GM12864 (cell line): ENCODE measurements around the gene ARHGDIG.

Experiments
- DNase-seq: peaks from one replicate; pipeline ENCODE4 v3.0.0-alpha.2; 2011; ENCODE audit warnings: low read depth
- H3K4me3 ChIP-seq: 2 replicates; pipeline ENCODE4 v1.5.1; 2011; ENCODE audit warnings: mild to moderate bottlenecking, low read depth, low read length, control low read depth
- TF ChIP-seq, protein P1 (sequence below): IDR thresholded peaks from 2 replicates; pipeline ENCODE4 v1.5.1; 2011; ENCODE audit warnings: low read depth, mild to moderate bottlenecking, moderate library complexity, low read length, control low read depth, inconsistent platforms; ENCODE audit errors: missing control alignments

Gene ARHGDIG

DNA sequence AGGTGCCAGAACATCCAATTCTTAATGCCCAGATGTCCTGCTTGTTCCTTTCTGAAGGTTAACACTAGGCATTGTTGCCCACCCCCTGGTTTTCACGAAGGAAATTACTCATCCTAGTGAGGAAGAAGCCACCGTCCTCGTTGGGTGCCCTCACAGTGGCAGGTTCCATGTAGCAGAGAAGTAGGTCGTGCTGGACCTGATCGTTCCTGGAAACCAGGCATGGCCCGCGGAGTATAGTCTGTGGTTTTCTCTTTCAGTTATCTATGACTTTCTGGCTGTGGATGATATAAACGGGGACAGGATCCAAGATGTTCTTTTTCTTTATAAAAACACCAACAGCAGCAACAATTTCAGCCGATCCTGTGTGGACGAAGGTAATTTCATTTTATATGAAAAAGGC is 21.2 kb upstream of the ARHGDIG start:
- H3K4me3 ChIP-seq, result no peak overlapping the region
- no peak for DNase-seq
- TF ChIP-seq, protein P1, sequence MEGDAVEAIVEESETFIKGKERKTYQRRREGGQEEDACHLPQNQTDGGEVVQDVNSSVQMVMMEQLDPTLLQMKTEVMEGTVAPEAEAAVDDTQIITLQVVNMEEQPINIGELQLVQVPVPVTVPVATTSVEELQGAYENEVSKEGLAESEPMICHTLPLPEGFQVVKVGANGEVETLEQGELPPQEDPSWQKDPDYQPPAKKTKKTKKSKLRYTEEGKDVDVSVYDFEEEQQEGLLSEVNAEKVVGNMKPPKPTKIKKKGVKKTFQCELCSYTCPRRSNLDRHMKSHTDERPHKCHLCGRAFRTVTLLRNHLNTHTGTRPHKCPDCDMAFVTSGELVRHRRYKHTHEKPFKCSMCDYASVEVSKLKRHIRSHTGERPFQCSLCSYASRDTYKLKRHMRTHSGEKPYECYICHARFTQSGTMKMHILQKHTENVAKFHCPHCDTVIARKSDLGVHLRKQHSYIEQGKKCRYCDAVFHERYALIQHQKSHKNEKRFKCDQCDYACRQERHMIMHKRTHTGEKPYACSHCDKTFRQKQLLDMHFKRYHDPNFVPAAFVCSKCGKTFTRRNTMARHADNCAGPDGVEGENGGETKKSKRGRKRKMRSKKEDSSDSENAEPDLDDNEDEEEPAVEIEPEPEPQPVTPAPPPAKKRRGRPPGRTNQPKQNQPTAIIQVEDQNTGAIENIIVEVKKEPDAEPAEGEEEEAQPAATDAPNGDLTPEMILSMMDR, result no peak

DNA sequence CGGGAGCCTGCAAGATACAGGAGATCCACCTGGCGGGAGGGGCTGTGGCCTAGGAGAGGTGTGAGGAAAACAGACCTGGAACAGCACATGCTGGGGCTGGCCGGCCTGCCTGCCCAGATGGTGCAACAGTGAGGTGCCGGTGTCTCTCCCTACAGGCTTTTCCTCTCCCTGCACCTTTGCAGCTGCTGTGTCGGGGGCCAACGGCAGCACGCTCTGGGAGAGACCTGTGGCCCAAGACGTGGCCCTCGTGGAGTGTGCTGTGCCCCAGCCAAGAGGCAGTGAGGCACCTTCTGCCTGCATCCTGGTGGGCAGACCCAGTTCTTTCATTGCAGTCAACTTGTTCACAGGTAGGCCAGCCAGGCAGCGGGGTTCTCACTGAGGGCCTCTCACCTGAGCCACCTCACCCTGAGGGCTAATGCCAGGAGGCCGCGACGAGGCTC is 20.6 kb upstream of the ARHGDIG start:
- DNase-seq, result no peak
- TF ChIP-seq, protein P1, result no peak
- H3K4me3 ChIP-seq, result no peak overlapping the region

DNA sequence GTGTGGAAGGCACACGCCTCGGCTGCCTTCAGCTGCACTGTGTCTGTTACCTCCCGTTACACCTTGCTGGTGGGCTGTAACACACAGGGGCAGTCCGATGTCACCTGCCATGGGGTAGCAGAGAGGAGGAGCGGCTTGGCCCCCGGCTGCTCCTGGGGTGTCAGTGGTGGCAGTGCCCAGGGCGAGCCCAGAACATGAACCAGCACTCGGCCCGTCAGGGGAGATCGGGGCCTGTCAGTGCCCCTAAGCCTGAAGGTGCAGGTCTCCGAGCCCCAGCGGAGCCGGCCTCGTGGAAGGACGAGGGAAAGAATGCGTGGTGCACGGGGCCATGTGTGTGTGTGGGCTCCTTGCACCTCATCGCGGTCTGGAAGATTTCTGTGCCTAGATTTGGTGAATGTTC is 20.1 kb upstream of the ARHGDIG start:
- TF ChIP-seq, protein P1, result no peak
- H3K4me3 ChIP-seq, result no peak overlapping the region
- DNase-seq, result no peak

DNA sequence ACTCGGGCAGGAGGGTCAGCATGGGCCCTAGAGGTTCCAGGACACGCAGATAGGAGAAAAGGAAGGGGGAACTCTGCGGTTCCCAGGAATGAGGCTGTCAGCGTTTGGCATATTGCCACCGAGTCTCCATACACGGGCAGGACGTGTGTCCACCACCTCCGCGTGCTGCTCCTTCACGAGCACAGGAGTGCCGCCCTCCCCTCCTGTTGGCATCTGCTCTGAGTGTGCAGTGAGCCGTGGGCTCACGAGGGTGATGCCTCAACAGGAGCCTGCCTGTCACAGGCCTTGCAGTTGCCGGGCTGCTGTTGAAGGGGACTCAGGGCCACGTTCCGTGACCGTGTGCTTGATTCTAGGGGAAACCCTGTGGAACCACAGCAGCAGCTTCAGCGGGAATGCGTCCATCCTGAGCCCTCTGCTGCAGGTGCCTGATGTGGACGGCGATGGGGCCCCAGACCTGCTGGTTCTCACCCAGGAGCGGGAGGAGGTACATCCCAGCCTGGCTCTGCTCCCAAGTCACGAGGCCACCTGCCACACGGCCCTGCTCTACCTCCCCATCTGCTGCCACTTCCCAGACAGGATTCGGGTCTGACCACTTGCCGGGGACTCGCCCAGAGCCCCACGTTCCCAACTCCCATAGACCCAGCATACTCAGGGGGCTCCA is 19.2 kb upstream of the ARHGDIG start:
- TF ChIP-seq, protein P1, result no peak

DNA sequence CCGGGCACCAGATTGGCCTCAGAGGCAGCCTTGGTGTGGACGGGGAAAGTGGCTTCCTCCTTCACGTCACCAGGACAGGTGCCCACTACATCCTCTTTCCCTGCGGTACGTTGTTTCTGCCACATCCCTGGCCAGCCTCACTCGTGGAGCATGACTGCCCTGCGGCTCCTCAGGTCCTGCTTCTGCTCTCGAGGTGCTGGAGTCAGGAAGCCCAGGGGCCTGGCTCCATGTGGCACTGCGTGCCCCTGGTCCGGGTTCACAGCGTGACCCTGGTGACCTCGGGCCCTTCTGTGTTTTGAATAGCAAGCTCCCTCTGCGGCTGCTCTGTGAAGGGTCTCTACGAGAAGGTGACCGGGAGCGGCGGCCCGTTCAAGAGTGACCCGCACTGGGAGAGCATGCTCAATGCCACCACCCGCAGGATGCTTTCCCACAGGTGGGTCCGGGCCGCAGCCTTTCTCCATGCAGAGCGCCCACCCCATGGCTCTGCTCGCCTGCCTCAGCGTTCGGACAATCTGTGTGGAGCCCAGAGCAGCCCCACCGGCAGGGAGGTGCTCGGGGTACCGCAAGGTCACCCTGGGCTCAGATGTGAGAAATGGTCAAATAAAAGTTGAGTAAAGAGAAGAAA is 18.2 kb upstream of the ARHGDIG start:
- no peak overlapping the region for H3K4me3 ChIP-seq
- TF ChIP-seq, protein P1, result no peak
- DNase-seq, result no peak

More for the DNA sequence above, 19.2 kb upstream of the ARHGDIG start:
- no peak overlapping the region for H3K4me3 ChIP-seq
- no peak for DNase-seq

DNA sequence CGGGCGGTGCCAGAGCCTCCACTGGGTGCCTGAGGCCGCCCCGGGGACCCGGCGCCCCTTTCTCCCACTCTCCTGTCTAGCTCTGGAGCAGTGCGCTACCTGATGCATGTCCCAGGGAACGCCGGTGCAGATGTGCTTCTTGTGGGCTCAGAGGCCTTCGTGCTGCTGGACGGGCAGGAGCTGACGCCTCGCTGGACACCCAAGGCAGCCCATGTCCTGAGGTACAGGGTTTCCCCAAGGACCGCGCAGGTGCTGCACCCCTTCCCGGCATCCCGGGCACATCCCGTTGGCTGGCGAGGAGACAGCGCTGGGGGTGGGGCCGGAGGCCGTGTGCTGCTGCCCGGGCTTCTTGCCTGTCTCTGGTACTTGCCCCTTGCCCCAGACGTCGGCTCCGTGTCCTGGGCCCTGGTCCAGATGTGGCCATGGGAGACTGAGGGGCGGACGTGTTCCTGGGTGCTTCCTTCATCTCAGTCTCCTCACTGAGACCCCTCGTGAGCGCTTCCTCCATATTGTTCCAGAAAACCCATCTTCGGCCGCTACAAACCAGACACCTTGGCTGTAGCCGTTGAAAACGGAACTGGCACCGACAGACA is 17.1 kb upstream of the ARHGDIG start:
- TF ChIP-seq, protein P1, result no peak
- H3K4me3 ChIP-seq, result no peak overlapping the region
- DNase-seq, result no peak
